Measurements from ENCODE around the gene OR4Q3.
"Not testable (repeated sequence)": the region's sequence is repeated elsewhere in the genome, so short reads cannot be mapped to it uniquely, and the experiment has no call there.

OR4Q3 gene

DNA sequence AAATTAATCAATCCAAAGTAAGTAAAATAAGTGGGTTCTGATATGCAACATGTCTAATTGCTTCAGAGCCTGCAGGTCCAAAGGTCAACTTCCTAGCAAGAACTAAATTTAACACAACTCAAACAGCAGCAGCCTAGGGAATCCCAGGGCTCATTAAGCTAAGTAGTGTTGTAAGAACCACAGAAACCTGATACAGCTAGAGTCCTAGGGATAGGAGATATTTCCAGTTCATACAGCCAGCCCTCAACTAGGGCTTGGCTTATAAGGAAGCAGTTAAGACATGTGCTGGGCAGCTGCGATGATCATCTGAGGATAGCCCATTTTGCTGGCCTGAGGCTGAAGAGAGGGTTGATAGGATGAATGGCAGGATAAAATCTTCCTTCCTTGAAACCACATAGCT is at the start of gene OR4Q3:
Gene OR4Q3, plus strand, starts transcription at position 316 of the 400 bp plus-strand sequence.
- DNase-seq (ENCODE audit: low read depth in 3 of 3) = no peak

DNA sequence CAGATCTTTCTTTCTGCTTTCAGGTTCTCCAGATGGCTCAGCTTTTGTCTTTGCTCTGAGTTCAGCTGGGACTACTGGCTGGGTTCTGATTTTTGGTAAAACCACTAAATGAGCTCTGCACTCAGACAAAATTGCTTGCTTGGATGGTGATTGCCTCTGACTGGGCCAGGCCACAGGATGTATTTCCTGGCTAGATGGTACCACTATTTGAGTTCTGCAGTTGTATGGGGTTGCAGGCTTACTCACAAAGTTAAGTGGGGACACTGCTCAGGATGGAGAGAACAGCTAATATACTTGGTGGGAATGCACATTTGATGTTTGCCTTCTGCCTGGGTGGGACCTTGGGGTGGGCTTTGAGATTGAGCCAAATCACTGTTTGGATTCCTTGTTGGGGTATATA is 14.0 kb upstream of the OR4Q3 start:
- DNase-seq (ENCODE audit: low read depth in 3 of 3) = no peak

- no peak for DNase-seq (ENCODE audit: low read depth in 3 of 3)
Observed at GRCh38 chr14:19729763-19730162, 13.6 kb upstream of the OR4Q3 start.

DNA sequence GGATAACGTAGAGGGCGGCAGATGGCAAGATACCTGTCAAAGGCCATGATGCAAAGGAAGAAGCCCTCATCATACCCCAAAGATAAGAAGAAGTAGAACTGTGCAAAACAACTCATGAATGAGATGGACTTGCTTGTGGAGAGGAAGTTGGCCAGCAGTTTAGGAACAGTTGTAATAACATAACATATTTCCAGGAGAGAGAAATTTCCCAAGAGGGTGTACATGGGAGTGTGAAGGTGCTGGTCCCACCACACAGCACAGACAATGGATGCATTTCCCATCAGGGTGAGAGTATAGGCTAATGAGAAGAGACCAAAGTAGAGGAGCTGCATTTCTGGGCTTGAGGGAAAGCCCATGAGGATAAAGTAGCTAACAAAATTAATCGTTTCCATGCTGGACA is 9.5 kb upstream of the OR4Q3 start:
- not testable (repeated sequence) for DNase-seq (ENCODE audit: low read depth in 3 of 3)

DNA sequence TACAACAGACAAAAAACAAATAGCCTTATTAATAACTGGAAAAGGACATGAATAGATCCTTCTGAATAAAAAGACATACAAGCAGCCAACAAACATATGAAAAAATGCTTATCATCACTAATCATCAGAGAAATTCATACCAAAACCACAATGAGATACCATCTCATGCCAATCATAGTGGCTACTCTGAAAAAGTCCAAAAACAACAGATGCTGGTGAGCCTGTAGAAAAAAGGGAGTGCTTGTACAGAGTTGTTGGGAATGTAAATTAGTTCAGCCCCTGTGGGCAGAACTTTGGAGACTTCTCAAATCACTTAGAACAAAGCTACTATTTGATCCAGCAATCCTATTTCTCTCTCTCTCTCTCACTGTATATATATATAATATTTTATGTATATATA is 8.9 kb downstream of the OR4Q3 start:
- DNase-seq (ENCODE audit: low read depth in 3 of 3) = not testable (repeated sequence)

- DNase-seq (ENCODE audit: low read depth in 3 of 3) = no peak
Observed at GRCh38 chr14:19754172-19754571, 10.8 kb downstream of the OR4Q3 start.

DNA sequence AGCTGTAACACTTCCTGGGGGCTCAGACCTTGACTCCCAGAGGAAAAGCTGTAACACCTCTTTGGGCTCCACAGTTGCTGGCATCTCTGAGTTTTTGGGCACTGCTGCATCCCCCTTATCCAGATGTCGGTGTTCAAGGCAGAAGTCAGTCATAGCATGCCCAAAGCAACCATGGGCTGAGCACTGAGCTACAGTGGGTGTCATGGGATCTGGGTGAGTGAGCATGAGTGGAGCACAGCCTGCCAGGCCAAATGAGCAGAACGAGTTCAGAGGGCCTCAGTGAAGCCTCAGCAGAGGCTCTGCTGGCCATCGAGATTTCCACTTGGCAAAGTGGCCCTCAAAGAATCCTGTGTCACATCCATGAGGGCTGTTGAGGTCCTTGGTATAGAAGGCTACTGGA is 28.1 kb downstream of the OR4Q3 start:
- DNase-seq (ENCODE audit: low read depth in 3 of 3) = not testable (repeated sequence)

- DNase-seq (ENCODE audit: low read depth in 3 of 3) = no peak
Observed at GRCh38 chr14:19771895-19772430, 28.6 kb downstream of the OR4Q3 start.

GRCh38 chr14:19772454-19772853 is 29.1 kb downstream of the OR4Q3 start:
- DNase-seq (ENCODE audit: low read depth in 3 of 3) = not testable (repeated sequence)

GRCh38 chr14:19773204-19773603 is 29.8 kb downstream of the OR4Q3 start, which contains the start of gene OR4M1:
TSS of gene OR4M1 (plus strand) at chr14:19773504. CDS start at chr14:19780323, 6,819 bp downstream.
- not testable (repeated sequence) for DNase-seq (ENCODE audit: low read depth in 3 of 3)

DNA sequence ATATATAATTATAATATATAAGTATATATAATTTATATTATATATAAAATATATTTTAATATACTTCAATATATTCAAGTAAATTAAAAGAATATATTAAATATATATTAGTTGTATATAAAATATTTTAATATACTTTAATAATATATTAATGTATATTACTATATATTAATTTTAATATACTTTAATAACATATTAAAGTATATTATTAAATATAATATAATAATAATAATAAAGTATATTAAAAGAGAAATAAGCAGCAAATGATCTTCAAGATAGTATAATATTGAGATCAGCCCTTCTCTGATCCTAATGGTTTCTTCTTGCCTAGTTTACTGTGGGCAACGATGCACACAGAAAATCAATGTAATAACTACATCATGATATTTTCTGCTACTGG is 32.2 kb downstream of the OR4Q3 start:
- no peak for DNase-seq (ENCODE audit: low read depth in 3 of 3)

DNA sequence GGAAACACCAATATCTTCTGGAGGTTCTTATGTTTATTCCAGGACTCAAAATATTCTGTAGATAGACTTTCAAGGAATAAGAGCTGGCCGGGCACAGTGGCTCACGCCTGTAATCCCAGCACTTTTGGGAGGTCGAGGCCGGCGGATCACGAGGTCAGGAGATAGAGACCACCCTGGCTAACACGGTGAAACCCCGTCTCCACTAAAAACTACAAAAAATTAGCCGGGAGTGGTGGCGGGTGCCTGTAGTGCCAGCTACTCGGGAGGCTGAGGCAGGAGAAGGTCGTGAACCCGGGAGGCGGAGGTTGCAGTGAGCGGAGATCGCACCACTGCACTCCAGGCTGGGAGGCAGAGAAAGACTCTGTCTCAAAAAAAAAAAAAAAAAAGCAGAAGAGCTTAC is 42.5 kb downstream of the OR4Q3 start:
- DNase-seq (ENCODE audit: low read depth in 3 of 3) = not testable (repeated sequence)

DNA sequence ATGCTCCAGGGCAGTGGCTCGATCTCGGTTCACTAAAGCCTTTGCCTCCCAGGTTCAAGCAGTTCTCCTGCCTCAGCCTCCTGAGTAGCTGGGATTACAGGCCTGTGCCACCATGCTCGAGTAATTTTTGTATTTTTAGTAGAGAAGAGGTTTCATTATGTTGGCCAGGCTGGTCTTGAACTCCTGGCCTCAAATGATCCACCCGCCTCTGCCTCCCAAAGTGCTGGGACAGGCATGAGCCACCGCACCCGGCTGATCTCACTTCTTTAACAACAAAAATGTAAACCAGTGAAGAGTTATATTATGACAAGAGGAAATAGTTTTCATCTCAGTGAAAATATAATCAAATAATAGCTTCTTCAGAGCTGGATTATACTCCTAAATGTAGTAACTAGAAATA is 43.9 kb downstream of the OR4Q3 start:
- DNase-seq (ENCODE audit: low read depth in 3 of 3) = not testable (repeated sequence)

GRCh38 chr14:19788150-19788549 is 44.8 kb downstream of the OR4Q3 start:
- DNase-seq (ENCODE audit: low read depth in 3 of 3) = not testable (repeated sequence)

DNA sequence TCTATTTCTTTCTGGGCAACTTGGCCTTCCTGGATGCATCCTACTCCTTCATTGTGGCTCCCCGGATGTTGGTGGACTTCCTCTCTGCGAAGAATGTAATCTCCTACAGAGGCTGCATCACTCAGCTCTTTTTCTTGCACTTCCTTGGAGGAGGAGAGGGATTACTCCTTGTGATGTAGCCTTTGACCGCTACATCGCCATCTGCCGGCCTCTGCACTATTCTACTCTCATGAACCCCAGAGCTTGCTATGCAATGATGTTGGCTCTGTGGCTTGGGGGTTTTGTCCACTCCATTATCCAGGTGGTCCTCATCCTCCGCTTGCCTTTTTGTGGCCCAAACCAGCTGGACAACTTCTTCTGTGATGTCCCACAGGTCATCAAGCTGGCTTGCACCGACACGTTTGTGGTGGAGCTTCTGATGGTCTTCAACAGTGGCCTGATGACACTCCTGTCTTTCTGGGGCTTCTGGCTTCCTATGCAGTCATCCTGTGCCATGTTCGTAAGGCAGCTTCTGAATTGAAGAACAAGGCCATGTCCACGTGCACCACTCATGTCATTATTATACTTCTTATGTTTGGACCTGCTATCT is 53.2 kb downstream of the OR4Q3 start:
- DNase-seq (ENCODE audit: low read depth in 3 of 3) = not testable (repeated sequence)

Measured in stimulated activated CD4-positive, alpha-beta T cell treated with anti-CD3 and anti-CD28 coated beads, TNF-alpha, amount 100 ng/mL, for 24 hours (primary cell).